NCI-H345 treated with DMSO at 0.1 percent for 48 hours (cell line): ENCODE results near the gene KIAA1217.

Experiments used
- DNase-seq: peaks from one replicate; lab custom pipeline; 2025; ENCODE audit not compliant: unreplicated experiment; lab: John Stamatoyannopoulos, UW

Gene KIAA1217

GRCh38 chr10:24207341-24207740 lies 1.6 kb upstream of the KIAA1217 start:
- no peak for DNase-seq

DNA sequence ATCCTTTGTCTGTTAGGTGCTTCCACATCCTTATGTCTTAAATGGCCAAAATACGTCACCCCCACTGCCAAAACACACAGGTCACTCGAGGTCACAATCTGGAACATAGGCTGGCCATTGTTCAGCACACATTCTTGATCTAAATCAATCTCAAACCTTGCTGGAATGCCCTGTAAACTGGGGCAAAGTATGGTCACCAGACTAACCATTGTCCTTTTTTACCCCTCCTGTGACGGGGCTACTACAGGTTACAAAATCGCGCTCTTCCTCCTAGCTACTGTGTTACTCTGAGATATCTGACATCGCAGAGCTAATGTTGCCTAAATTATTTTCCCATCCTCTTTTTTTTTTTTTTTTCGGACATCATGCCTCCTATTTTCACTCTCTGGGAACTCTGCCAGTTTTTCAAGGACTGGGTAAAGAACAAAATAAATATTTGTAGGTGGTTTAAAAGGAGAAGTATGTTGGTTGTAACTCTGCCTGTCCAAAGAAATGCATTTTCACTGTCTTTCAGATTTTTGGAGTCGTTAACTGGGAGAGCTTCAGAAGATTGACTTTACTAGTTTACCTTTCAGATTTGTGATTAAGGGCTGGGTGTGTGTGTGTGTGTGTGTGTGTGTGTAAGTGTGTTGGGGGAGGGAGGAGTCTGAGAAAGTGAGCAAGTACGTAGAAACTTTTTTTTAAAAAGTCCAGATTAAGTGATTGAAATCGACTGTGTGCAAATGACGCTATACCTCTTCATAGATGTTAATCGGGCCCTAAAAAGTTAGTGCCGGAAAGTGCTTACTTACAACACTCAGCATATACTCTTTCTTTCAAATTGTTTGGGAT lies 942 bp upstream of the KIAA1217 start:
- DNase-seq: no peak

- DNase-seq: no peak
Observed at GRCh38 chr10:24209432-24209771, 464 bp downstream of the KIAA1217 start.

GRCh38 chr10:24209946-24210491 lies 1.1 kb downstream of the KIAA1217 start:
- no peak for DNase-seq

- no peak for DNase-seq
Observed at GRCh38 chr10:24210501-24210900, 1.6 kb downstream of the KIAA1217 start.

DNA sequence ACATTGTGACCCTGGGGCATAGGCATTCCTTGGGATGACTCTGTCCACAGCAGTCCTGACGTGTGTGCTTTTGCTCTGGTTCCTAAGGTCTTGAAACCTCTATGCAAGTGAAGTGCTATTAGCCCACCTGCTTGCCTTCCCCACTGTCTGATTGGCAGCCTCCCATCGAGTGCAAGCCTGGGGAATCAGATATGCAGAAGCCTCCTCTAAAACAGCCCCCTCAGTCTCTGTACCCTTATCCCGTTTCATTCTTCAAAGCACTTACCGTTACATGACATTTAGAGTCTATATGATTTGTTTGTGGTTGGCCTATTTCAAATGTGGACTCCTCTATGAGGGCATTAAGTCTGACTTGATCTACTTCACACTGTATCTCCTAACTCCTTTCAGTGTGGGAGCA lies 4.3 kb downstream of the KIAA1217 start:
- DNase-seq: no peak

DNA sequence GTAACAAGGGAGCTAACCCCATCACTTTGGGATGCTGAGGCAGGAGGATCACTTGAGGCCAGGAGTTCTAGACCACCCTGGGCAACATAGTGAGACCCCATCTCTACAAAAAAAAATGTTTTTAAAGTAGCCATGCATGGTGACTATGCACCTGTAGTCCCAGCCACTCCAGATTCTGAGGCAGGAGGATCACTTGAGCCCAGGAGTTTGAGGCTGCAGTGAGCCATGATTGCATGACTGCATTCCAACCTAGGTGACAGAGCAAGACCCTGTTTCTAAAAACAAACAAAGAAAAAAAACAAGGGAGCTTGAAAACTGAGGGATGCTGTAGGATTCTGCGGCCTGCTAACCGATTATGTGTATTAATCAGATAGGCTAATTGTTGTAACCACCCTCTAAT lies 4.9 kb downstream of the KIAA1217 start:
- DNase-seq: no peak

GRCh38 chr10:24214762-24215161 lies 5.8 kb downstream of the KIAA1217 start:
- DNase-seq: no peak

DNA sequence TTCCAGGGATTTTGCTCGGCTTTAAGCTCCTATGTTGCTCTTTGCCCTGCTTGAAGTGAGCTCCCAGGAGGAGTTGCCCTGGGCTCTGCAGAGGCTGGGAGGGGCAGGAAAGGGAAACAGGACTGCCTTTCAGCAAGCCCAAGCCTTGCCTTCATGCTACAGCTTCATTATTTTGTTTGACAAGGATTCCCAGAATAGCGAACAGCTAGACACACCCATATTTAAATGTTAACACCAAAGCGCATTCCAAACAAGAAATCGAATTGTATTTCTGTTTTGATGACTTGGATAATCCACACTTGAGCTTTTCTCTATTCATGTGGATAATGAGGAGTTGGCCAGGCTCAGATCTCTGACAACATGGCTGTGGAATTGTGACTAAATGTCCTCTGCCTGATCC lies 6.3 kb downstream of the KIAA1217 start:
- DNase-seq: no peak

DNA sequence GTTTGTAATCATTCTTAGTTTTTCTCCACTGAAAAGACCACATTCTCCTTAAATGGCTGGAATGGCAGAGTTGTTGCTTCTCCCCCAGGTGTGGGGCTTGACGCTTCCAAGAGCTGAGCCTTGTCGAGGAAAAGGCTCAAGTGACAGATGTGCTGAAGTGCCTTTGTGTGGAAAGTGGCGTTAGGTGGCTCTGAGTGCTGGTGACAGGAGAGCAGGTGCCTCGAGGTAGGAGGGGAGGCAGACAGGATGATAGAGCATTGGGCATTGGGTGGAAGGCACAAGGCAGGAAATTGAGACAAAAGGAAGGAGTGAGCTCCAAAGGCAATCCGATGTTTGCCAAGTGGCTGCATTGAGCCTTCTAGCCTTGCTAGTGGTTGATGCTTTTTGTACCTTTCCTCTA lies 6.7 kb downstream of the KIAA1217 start:
- DNase-seq: no peak

- no peak for DNase-seq
Observed at GRCh38 chr10:24219963-24220362, 11.0 kb downstream of the KIAA1217 start.

GRCh38 chr10:24223341-24223740 lies 14.4 kb downstream of the KIAA1217 start:
- DNase-seq: no peak

DNA sequence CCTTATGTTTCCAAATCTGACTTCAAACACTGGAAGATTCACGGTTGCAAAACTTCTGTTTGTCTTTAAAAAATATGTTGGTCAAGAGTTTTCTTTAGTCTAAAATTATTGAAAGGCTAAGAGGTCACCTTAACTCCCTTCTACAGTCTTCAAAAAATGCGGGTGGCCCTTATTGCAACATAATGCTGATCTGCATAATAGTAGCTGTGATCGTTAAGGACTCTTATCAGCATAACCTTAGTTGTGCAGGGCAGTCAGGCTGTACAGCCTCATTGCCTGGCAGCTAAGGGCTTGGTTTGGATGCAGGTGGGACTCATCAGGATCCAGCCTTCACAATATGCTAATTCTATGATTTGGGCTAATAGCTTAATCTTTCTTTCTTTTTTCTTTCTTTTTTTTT lies 15.0 kb downstream of the KIAA1217 start:
- DNase-seq: no peak

- no peak for DNase-seq
Observed at GRCh38 chr10:24228642-24229041, 19.7 kb downstream of the KIAA1217 start.

DNA sequence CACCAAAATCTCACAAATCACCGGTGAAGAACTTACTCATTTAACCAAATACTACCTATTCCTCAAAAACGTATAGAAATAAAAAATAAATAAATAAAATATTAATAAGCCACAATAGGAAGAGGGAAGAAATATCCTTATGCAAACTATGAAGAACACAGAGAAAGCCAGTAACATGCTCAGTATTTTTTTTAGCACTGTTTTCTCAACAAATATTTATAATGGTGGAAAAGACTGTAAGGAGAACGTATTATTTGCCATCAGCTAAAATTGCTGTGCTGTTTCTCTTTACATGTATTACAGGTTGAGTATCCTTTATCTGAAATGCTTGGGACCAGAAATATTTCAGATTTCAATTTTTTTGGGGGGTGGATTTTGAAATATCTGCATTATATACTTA lies 21.0 kb downstream of the KIAA1217 start:
- DNase-seq: no peak

DNA sequence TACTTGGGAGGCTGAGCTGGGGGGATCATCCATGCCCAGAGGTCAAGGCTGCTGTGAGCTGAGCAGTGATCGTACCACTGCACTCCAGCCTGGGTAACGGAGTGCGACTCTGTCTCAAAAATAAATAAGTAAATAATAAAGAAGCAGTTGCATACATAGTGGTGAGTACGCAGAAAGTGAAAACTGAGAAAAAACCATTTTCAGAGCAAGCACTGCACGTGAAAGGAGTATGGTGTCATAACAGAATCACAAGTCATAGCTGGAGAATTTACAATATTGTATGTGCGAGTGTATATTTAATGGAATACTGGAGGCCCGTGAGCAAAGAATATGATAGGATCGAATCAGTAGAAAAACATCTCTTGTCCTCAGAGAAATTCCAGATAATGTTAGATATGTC lies 22.3 kb downstream of the KIAA1217 start:
- no peak for DNase-seq

DNA sequence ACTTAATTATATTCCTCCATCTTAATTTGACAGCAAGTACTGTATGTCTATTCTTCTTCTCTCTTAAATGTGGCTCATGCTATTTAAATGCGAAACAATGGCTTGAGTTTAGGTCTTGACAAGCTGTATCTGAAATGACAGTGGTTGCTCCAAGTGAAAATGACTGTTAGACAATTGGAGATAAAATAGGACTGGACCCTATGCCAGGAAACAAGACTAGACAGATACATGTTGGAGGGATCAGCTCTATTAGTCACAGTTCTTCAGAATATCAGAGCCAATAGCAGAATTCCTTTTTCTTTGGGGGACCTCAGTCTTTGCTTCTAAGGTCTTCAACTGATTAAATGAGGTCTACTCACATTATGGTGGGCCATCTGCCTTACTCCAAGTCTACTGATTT lies 25.8 kb downstream of the KIAA1217 start:
- no peak for DNase-seq

- no peak for DNase-seq
Observed at GRCh38 chr10:24235471-24235870, 26.5 kb downstream of the KIAA1217 start.

DNA sequence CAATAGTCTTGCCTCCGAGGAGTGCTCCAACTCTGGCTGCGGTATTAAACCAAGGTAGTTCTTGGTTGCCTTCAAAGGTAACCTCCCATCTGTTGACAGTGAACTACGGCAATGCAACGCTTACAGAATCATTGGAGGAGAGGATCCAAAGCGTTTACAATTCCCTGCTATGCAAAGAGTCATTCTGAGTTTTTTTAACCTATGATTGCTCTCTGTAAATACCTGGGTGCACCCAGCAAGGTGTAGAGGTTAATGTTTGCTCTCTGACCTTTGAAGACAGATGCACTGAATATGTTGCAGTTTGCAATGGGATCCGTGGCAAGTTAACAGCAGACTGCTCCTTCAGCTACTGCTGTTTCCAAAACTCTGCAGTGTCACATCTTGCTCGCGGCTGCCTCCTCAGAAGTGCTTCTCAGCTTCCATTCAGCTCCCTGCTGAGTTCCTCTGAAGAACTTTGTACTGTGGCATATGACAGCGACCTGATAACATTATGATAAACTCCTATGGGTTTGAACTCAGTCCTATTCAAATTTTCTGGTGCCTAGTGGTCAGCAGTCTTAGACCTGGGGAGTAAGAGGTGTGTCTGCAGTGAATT lies 29.0 kb downstream of the KIAA1217 start:
- no peak for DNase-seq

DNA sequence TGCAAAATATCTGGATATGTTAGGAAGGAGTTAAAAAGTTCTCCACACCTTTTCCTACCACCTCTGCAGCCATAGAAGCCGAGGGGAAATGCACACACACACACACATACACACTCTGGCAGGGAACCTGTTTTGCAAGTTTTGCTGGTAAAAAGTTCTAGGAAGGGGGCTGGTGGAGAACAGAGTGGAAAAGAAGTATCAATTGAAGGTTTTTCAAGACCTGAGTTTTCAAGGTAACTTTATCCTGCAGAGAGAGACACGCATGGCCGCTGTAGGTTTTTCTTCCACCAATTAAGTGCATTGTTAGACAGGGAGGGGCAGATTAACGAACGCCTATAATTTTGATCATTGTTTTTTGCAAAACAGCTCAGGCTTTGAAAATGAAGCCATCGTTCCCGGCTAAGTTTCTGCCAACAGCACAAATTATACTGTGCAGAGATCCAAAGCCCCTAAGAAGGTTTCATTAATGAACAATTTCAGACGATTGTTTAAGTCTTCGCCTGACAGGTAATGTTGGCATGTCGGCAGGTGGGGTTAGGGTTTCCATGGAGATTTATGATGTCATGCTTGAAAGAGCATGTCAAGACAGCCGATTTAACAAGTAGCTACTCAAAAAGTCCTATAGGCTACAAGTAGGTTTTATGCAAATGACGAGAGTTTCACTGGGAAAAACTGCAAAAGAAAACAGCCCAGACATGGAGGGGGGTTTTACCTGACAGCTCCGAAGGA lies 29.7 kb downstream of the KIAA1217 start:
- DNase-seq: no peak

DNA sequence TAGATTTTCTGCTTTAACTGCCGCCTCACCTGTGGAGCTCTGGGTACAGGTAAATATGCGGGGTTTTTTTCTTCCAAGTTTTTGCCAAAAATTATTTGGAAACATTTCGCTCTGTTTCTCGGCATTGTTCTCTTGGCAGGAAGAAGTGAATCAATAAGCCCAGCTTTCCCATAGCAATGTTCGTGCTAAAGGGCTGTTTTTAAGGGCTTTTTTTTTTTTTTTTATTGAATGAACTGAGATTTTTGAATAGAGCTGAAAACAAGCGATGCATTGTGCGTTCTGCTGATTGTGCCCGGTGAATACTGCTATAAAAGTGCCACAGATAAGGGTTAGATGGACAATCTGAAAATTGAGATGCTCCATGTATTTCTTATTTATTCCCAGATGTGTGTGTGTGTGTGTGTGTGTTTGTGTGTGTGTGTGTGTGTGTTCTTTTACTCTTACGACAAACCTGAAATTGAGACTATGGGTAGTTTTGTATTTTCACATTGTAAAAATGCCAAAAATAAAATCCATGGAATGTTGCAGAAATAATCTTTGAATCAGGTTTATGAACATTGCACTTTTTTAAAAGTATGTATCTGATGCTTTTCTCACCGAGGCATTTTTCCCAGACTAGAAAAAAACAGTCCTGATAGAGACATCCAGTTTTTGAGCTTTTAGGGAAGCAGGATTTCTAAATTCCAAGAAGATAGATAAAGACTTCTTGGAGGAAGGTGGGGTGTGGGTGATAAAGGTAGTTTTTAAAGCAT lies 30.5 kb downstream of the KIAA1217 start:
- no peak for DNase-seq
